Suprapubic skin (tissue), 3 donors: ENCODE data around the gene LARP4.

Experiments used
- EP300 ChIP-seq: sonication (generic); formaldehyde crosslinking; IDR thresholded peaks from one replicate; pipeline ENCODE4 v1.6.1; 2017; ENCODE audit warnings: antibody characterized with exemption
- TF ChIP-seq, protein P1 (sequence below), 2 donors: fragments of 200-600 bp in 1 of 2; fragments of 450-650 bp in 1 of 2; sonication (generic) in 1 of 2; IDR thresholded peaks; one replicate each; pipeline ENCODE4 v1.5.1; 2016 to 2019; ENCODE audit warnings: antibody characterized with exemption in 2 of 2, mild to moderate bottlenecking in 1 of 2, moderate library complexity in 1 of 2

DNA sequence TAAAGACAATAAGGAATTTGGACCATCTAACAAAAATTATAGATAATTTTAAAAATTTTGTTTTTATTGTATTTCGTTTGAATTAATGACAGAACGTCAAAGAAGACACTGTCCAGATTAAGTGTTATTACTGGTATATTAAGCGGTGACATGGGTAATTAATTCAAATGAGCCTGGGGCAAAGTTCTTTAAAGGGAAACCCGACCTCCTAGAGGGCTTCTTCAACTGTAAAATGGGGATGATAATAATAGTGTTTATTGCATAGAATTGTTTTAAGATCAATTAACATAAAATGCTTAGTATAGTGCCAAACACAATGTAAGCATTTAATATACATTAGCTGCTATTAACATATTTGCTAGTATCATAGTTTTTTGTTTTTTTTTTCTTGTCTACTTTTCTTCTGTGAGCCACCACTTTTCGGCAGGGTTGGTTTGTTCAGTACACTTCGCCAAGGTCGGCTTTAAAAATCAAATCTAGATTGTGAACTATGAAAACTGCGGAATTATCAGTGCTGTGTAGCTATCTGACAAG, 514 bp upstream of the LARP4 start:
- TF ChIP-seq, protein P1, sequence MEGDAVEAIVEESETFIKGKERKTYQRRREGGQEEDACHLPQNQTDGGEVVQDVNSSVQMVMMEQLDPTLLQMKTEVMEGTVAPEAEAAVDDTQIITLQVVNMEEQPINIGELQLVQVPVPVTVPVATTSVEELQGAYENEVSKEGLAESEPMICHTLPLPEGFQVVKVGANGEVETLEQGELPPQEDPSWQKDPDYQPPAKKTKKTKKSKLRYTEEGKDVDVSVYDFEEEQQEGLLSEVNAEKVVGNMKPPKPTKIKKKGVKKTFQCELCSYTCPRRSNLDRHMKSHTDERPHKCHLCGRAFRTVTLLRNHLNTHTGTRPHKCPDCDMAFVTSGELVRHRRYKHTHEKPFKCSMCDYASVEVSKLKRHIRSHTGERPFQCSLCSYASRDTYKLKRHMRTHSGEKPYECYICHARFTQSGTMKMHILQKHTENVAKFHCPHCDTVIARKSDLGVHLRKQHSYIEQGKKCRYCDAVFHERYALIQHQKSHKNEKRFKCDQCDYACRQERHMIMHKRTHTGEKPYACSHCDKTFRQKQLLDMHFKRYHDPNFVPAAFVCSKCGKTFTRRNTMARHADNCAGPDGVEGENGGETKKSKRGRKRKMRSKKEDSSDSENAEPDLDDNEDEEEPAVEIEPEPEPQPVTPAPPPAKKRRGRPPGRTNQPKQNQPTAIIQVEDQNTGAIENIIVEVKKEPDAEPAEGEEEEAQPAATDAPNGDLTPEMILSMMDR (IDR thresholded peaks at IDR 0.05) = no peak
- no peak for TF ChIP-seq EP300
